ENCODE data around the gene EEFSEC.

EEFSEC gene, protein sequence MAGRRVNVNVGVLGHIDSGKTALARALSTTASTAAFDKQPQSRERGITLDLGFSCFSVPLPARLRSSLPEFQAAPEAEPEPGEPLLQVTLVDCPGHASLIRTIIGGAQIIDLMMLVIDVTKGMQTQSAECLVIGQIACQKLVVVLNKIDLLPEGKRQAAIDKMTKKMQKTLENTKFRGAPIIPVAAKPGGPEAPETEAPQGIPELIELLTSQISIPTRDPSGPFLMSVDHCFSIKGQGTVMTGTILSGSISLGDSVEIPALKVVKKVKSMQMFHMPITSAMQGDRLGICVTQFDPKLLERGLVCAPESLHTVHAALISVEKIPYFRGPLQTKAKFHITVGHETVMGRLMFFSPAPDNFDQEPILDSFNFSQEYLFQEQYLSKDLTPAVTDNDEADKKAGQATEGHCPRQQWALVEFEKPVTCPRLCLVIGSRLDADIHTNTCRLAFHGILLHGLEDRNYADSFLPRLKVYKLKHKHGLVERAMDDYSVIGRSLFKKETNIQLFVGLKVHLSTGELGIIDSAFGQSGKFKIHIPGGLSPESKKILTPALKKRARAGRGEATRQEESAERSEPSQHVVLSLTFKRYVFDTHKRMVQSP

DNA sequence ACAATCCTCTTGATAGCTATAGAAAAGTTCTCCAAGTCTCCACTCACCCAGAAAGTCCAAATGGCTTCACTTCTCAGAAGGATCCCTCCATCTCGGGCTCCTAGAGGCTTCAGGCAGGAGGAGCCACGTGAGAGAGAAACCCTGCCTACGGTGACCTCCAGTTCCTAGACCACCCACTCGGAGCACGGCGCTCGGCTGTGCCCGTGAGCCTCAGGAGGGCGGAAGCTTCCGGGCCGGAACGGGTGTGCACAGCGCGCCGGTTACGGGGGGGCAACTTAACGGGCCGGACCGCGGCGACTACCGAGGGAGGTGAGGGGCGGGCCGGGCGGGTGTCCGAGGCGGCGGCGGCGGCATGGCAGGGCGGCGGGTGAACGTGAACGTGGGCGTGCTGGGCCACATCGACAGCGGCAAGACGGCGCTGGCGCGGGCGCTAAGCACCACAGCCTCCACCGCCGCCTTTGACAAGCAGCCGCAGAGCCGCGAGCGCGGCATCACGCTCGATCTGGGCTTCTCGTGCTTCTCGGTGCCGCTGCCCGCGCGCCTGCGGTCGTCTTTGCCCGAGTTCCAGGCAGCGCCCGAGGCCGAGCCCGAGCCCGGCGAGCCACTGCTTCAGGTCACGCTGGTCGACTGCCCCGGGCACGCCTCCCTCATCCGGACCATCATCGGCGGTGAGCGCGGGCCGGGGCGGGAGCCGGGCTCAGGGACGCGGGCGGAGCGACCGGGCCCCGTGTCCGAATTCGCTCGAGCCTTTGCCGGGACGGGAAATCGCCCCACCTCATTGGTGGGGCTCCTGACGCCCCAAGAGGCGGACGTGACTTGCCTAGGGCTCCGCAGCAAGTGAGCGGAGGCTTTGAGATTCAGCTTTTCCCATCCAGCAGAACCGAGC is at the start of gene EEFSEC:
Gene EEFSEC, plus strand, starts transcription at position 326 of the 886 bp plus-strand sequence. Its CDS starts 27 bp downstream, at position 353.
- DNase-seq (ENCODE audit: low spot score): peak; percentile 57

DNA sequence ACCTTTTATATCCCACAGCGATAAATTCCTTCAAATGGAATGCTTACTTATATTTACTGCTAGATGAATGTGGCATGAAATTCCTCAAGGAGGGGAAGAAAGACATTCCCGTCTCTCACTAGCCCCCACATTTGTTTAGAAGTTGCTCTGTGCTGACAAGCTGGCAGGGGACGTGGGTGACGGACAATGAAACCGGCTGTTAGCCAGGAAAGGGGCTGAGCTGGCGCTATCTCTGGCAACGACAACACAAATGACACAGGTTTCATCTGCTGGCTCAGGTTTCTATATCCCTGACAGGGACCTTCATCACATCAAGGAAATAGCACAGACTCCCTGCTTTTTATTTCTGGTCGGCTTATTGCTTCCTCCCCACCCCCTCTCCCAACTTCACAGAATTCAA is 45.4 kb upstream of the EEFSEC start:
- no peak for DNase-seq (ENCODE audit: low spot score)

DNA sequence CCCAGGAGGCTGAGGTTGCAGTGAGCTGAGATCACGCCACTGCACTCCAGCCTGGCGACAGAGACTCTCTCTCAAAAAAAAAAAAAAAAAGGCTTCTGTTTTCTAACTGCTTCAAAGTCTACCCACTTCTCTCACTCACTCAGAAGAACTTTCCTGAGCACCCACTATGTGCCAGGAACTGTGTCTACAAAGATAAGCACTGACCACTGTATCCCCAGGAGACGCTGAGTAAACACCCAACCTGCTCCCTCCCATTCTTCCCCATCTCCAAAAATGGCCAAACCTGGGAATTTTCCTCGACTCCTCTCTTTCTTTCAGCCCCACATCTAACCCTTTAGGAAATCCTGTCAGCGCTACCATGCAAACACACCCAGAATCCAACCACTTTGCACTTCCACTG is 42.1 kb upstream of the EEFSEC start:
- no peak for DNase-seq (ENCODE audit: low spot score)

DNA sequence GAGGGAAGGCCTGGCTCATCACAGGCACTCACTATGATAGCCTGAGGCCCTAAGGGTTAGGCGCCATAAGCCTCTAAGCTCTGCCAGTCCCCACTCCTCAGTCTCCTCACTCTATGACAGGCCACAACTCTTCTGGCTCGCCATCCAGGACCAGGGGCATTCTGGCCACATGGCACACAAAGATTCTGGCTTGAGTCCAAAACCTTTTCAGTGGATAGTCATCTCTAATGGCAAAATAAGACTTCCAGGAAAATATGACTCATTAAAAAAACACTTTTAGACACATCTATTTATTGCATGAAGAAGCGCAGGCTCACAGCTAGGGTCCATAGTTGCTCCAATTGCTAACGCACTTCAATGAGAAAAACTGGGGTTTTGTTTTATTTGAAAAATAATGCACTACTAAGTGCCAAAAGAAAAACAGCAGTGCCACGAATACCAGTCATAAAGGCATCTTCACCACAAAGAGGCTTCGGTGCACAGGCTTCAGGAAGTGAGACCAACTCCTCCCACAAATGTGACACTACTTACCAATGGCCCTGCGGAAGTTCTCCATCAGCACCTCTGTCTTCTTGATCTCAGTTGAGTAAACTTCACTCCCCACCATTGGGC is 40.8 kb upstream of the EEFSEC start:
- peak; percentile 63 for DNase-seq (ENCODE audit: low spot score)

DNA sequence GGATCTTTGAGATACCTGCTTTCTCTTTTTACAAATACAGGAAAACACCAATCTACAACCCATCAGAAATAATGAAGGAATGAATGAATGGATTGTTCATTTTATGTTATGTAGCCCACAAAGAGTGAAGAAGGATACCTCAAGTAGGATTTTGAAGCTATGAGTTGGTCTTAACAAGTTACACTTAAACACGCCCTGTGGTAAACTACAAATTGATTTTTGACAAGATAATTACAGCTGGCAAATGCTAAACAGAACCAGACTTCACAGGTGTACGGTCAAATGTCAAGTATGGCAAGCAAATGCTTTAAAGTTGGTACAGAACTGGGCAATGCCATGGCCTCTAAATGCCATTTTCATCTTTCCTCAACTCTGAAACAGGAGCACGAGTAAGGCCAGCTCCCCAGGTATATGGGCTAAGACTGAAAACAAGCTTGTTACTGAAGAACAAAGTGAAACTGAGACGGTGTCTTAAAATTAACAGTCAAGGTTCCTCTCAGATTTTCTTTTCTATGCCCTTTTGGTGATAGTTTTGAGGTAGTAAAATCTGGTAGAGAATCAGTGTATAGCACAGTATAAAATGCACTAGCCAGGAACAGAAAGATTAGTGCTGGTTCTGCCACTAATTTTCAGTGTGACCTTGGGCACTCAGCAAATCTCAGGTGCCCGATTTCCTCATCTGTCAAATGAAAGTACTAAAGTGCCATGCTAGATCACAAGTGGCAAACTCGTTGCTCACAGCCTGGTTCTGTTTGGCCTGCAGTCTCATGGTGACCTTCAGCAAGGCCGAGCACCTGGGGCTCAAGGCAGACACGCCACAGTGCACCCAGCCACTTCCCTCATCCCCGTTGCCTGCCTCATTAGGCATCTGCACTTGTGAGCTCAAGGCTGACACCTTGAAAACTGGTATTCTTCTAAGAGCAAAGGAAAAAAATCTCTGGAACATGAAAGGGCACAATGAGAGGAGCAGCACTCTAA is 39.2 kb upstream of the EEFSEC start:
- no peak for DNase-seq (ENCODE audit: low spot score)

DNA sequence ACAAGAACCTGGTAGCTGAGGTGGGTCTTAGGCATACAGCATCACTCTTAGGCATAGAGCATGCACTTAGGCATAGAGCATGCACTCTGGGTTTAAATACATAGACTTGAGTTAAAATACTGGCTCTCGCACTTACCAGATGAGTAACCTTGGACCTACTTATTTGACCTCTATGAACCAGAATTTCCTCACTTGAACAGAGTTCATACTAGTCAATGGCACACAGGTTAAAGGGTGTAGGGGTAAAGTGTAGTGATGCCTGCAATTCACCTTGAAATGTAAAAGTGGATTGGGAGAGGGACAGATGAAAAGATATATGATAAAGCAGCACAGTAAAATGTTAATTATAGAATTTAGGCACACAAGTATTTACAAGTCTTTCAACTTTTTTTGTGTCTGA is 31.3 kb upstream of the EEFSEC start:
- no peak for DNase-seq (ENCODE audit: low spot score)

DNA sequence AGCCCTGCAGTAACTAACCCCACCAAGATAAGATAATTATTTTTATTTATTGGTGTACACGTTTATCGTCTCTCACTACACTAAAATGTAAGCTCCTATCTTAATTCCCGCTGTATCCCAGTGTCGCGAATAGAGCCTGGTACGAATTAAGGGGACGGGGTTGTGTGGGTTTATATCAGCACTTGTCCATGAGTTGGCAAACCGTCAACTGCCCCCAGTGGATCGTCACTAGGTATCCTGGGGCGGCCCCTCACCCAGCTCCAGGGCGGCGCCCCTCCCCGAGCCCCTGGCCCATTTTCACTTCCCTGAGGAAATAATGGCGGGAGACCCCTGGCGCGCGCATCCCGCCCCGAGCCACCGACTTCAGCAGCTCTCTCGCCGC is 30.1 kb upstream of the EEFSEC start:
- DNase-seq (ENCODE audit: low spot score): no peak

DNA sequence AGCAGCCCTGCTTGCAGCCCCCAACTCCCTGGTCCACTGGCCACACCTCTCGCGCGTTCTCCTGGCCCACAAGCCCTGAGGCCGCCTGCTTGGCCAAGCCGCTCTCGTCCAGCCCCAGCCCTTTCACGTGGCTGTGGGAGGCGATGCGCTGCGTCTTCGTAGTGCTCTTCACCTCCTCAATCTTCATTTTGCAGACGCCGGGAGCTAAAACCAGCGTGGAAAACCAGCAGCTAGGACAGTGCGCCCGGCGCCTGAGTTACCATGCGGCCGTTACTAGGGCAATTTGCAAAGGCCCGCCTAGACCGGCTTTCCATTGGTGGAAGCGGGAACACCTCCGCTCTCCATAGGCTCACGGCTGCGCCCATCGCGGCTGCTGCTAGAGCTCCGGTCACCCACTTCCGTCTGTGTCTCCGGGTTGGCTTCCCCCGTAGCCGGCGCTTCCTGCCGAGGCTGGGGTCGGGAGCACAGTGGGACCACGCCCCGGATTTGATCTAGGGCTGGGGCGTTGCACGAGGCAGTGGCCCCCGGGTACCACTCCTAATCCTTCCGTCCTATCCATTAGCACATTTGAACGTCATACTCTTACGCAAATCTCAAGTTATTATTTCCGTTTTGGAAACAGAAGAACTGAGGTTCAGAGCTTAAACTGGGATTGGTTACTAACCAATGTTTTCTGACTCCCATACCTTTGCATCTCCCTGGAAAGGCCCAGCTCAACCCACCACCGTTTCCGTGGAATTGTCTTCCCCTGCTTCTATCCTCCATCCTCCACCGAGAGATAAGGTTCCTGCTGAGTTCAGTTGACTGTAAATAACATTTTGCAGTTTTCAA is 29.5 kb upstream of the EEFSEC start, which contains the start of gene RUVBL1:
Gene RUVBL1, minus strand, starts transcription at position 275 of the 831 bp plus-strand sequence. Its CDS starts 88 bp downstream, at position 187.
- peak; percentile 97 for DNase-seq (ENCODE audit: low spot score)

DNA sequence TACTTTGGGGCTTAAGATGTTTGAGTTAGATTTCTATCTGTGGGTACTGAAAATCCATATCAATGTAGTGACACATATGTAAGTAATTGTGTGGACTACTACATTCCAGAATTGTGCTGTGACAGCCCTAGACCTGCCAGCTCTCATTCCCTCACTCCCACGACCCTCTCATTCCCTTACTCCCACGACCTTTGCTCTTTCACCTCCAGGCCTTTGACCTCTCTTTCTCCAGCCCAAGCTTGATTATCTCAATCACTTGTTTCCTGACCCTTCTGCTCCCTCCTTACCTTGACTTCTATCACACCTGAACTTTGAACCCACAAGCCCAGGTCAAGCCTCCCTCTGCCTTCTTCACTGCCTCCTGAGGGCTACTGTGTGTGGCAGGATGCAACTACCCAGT is 26.0 kb upstream of the EEFSEC start:
- no peak for DNase-seq (ENCODE audit: low spot score)

DNA sequence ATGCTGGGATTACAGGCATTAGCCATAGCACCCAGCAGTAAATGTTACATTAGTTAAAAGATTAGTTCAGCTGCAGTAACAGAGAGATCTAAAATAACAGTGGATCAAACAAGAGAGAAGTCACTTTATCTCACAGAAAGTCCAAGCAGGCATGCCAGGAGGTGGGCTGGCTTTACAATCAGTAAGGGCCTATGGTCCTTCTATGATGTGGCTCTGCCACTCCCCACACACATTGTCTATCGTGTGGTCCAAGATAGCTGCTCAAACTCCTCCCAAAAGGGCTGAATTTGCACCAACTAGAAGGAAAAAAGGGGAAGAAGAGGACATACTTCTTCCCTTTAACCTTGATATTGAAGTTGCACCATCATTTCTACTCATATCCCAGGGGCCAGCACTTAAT is 25.0 kb upstream of the EEFSEC start:
- DNase-seq (ENCODE audit: low spot score): no peak

DNA sequence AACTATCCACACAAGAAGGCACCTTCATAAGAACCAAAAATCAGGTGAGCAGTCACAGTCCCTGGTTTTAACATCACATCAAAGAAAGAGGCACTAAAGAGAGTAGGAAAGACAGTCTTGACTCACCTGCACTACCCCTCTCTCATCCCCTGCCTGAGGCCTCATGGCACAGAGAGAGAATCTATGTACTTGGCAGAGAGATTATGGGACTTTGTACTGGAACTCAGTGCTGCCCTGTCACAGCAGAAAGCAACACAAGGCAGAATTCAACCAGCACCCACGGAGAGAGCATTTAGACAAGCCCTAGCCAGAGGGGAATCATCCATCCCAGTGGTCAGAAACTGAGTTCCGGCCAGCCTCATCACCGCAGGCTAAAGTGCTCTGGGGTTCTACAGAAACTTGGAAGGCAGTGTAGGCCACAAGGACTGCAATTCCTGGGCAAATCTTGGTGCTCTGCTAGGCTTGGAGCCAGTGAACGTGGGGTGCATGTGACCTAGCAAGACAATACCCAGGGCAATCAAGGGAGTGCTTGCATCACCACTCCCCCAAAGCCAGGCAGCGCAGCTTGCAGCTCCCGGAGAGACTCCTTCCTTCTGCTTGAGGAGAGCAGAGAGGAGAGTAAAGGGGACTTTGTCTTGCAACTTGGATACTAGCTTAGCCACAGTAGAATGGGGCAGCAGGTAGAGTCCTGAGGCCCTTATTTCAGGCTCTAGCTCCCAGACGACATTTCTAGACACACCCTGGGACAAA is 21.2 kb upstream of the EEFSEC start:
- no peak for DNase-seq (ENCODE audit: low spot score)

DNA sequence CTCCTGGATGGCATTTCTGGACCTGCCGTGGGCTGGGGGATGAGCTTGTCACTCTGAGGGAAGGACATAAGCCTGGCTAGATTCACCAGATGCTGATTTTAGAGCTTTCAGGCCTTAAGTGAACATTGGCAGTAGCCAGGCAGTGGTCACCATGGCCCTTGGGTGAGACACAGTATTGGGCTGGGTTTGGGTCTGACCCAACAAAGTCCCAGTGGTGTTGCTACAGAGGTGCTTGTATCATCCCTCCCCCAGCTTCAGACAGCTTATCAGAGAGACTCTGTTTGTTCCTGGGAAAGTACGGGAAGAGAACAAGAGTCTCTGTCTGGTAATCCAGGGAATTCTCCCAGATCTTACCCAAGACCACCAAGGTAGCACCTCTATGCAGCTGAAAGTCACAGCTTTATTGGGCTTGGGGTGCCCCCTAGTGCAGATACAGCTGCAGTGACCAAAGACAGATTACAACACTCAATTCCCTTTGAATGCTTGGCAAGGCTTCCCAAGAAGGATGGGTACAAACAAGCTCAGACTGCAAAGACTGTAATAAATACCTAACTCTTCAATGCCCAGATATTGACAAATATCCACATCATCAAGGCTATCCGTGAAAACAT is 19.9 kb upstream of the EEFSEC start:
- no peak for DNase-seq (ENCODE audit: low spot score)

DNA sequence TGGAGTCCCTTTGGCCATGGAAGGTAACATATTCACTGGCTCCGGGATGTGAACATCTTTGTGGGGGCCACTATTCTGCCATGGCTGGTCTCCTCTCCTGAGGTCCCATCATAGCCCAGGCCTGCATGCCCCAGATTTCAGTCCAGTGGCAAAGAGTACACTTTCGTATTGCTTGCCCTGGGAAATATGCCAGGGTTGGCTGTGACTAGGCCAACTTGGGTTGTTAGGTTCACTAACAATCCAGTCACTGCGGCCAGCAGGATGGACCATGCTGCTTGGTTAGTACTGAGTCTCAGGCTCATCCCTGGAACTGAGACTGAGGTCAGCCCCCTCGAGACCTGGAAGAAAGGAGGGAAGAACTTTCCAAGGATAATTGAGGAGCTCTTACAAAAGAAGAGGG is 9.8 kb upstream of the EEFSEC start:
- no peak for DNase-seq (ENCODE audit: low spot score)

DNA sequence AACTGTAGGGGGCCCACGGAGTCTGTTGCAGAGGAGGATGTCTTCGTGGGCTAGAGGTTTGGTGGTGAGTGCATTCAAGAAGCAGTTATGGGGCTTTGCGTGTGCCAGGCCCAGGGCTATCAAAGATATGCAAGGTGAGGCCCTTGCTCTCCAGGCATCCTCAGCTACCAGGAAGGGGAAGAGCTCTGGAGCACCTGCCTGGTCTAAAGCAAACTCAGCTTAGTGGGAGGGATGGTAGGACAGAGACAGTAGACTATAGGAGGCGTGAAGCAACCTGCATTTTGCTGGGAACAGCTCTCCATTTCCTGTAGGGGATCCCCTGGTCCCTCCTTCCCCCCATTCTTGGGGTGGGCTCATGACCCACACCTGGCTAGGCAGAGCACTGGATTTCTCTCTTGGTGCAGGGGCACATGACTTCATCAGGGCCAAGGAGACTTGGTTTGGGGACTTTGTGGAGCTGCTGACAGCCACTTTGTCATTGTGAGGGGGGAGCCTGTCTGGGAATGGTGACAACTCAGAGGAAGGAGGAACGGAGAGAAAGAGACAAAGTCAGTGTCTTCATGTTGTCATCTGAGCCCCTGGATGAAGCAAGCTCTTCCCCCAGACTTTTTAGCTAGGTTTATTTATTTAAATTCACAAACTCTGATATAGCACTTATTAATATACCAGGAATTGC is 8.6 kb upstream of the EEFSEC start:
- DNase-seq (ENCODE audit: low spot score): no peak

DNA sequence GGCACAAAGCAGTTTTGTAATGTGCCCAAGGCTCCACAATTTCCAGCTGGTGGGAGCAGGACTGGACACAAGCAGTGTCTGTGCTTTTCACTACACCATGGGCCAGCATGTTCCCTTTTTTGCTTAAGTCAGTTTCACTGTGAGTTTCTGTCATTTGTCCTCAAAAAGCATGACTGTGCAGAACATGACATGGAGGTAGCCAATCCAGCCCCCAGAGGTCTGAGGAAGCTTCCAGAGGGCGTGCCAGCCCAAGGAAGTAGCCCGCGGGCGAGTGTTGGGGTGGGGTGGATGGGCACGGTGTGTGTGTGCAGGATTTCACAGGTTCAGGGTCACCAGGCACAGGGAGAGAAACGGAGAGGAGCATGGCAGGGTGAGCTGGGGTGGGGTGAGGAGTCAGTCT is 8.0 kb upstream of the EEFSEC start:
- DNase-seq (ENCODE audit: low spot score): no peak

DNA sequence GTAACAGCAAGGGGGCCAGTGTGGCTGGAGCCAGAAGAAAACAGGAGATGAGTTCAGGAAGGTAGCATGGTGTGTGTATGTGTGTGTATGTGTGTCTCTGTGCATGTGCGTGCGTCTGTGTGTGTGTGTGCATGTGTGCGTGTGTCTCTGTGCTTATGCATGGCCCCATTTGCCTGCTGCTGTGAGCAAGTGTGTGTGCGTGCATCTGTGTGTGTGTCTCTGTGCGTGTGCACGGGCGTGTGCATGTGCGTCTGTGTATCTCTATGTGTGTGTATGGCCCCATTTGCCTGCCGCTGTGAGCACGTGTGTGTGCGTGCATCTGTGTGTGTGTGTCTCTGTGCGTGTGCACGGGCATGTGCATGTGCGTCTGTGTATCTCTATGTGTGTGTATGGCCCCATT is 7.1 kb upstream of the EEFSEC start:
- no peak for DNase-seq (ENCODE audit: low spot score)

DNA sequence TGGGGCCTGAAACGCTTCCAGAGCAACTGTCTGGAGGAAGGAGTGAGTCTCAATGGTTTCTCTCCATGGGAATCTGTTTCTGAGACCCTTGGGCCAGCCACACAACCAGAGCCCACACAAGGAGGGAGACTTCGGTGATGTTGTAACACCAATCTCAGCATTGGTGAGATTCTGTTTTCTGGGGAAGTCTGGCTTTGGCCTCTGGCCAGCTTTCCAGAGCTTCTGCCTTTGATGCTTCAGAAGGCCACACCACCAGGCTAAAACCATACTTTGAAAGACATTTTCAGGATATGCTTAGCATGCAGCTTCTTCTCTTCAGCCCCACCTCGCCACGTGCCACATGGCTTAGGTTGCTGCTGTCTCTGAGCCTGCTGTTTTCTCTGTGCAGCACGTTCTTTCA is 3.6 kb upstream of the EEFSEC start:
- no peak for DNase-seq (ENCODE audit: low spot score)

DNA sequence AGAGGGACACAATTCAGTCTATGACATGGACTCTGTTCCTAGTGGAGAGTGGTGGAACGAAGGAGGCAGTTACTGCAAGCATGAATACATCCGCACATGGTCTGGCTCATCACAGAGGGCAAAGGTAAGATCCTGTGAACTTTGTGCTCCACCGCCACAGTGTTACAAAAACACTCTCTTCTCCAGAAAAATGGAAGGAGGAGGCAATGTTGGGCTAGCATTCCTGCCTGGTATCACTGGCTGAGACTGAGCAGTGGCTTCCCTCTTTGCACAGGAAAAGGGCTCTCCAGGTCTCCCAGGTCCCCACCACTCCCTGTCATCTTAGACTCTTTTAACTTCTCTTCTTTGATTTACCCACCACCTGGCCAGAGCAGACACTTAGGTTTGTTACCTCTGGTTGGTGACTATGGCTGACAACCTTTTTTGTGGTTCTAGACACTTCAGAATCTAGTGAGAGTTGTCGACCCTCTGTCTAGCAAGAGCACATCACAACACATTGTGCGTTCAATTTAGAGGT is 1.5 kb upstream of the EEFSEC start:
- no peak for DNase-seq (ENCODE audit: low spot score)

All from COLO829 (cell line).